K562 (cell line): ENCODE data around the gene C1orf174. TPM values are rescaled to one million over a fixed set of nuclear protein-coding genes. Genes with fewer than 3 reads are reported as not detected.

Experiments
- ATAC-seq: fragments of 200-7000 bp; cut with Tn5 transposase; 3 replicates; pipeline ENCODE4 v1.9.1; 2020; ENCODE audit warnings: moderate library complexity
- BruUV-seq: library from RNA; stranded (reverse); fragments of 400-500 nt; replicated peaks from 2 replicates; lab custom pipeline; 2021; lab: Mats Ljungman, UMichigan
- CTCF ChIA-PET: fragments of 300-600 bp; formaldehyde crosslinking; extraction: SDS; loops from one replicate; lab custom pipeline; 2021; ENCODE audit warnings: low intra/inter-chr PET ratio; lab: Yijun Ruan, JAX
- POLR2A ChIA-PET: fragments of 300-600, 350-650 bp; sonication (Branson Sonifier 250); formaldehyde crosslinking; extraction: SDS; loops from one replicate; lab custom pipeline; 2021; ENCODE audit warnings: antibody characterized with exemption, inconsistent platforms; lab: Yijun Ruan, JAX
- DNase-seq, 4 experiments: peaks; one replicate each; pipeline versions ENCODE4 v3.0.0 to v3.0.0-alpha.2; 2011 to 2018; ENCODE audit warnings: low spot score in 3 of 4, mixed read lengths in 3 of 4; ENCODE audit errors: extremely low read depth in 1 of 4
- FAIRE-seq: peaks from 2 replicates; lab custom pipeline; 2011; peaks lifted over from hg19 to GRCh38; lab: Jason Lieb, UNC
- H2AFZ ChIP-seq: 2 replicates; pipeline ENCODE4 v1.6.0; 2011; ENCODE audit warnings: low read depth, low read length, control low read depth, inconsistent platforms
- H3K27ac ChIP-seq: fragments of 200-600 bp; 3 replicates; pipeline ENCODE4 v1.8.0; 2011; ENCODE audit warnings: low read depth, mild to moderate bottlenecking, control low read depth, inconsistent platforms, low read length, moderate library complexity, mixed read lengths; ENCODE audit errors: extremely low read depth
- H3K27me3 ChIP-seq, 2 experiments: fragments of 300-600 bp in 1 of 2; 2 replicates in 1 of 2; 3 replicates in 1 of 2; pipeline versions ENCODE4 v1.6.0 to v1.8.0; 2011; ENCODE audit warnings: inconsistent platforms in 2 of 2, low read length in 2 of 2, mild to moderate bottlenecking in 1 of 2, mixed read lengths in 1 of 2, moderate library complexity in 1 of 2; ENCODE audit not compliant: control insufficient read depth in 2 of 2, insufficient read depth in 2 of 2
- H3K36me3 ChIP-seq: fragments of 300-600 bp; 3 replicates; pipeline ENCODE4 v1.8.0; 2011; ENCODE audit warnings: mild to moderate bottlenecking, low read length, inconsistent platforms; ENCODE audit not compliant: control insufficient read depth, insufficient read depth
- H3K4me1 ChIP-seq, 2 experiments: fragments of 200-600 bp in 1 of 2; replicated peaks in 1 of 2; 2 replicates in 1 of 2; 3 replicates in 1 of 2; pipeline versions ENCODE4 v1.5.1 to v1.8.0; 2011; ENCODE audit warnings: inconsistent platforms in 2 of 2, low read length in 2 of 2, mild to moderate bottlenecking in 1 of 2, mixed read lengths in 1 of 2, moderate library complexity in 1 of 2; ENCODE audit not compliant: control insufficient read depth in 2 of 2, insufficient read depth in 2 of 2
- H3K4me2 ChIP-seq: 2 replicates; pipeline ENCODE4 v1.6.1; 2011; ENCODE audit warnings: low read length, control low read depth, inconsistent platforms, mixed read lengths; ENCODE audit not compliant: insufficient read depth
- H3K4me3 ChIP-seq: fragments of 200-600 bp; sonication (generic), shearing (Covaris generic); 2 replicates; pipeline ENCODE4 v1.5.1; 2016; ENCODE audit warnings: control low read depth, inconsistent platforms
- H3K79me2 ChIP-seq: fragments of 200-600 bp; 3 replicates; pipeline ENCODE4 v1.8.0; 2011; ENCODE audit warnings: low read length, inconsistent platforms; ENCODE audit not compliant: control insufficient read depth, insufficient read depth
- H3K9ac ChIP-seq, 2 experiments: 2 replicates each; pipeline versions ENCODE4 v1.6.0 to v1.6.1; 2011; ENCODE audit warnings: low read depth in 2 of 2, low read length in 2 of 2, control low read depth in 1 of 2, inconsistent platforms in 1 of 2, mild to moderate bottlenecking in 1 of 2, mixed read lengths in 1 of 2; ENCODE audit not compliant: insufficient read depth in 1 of 2
- H3K9me1 ChIP-seq: one replicate; pipeline ENCODE4 v1.6.0; 2011; ENCODE audit warnings: inconsistent platforms, mild to moderate bottlenecking, low read length, moderate library complexity; ENCODE audit not compliant: control insufficient read depth, insufficient read depth
- H3K9me3 ChIP-seq: replicated peaks from 2 replicates; pipeline ENCODE4 v1.5.1; 2011; ENCODE audit warnings: low read depth, low read length, inconsistent platforms; ENCODE audit not compliant: control insufficient read depth, insufficient read depth
- H4K20me1 ChIP-seq: replicated peaks from 2 replicates; pipeline ENCODE4 v1.6.1; 2011; ENCODE audit warnings: low read length, inconsistent platforms, mixed read lengths; ENCODE audit not compliant: control insufficient read depth, insufficient read depth
- BHLHE40 ChIP-seq: IDR thresholded peaks from 2 replicates; pipeline ENCODE4 v1.6.1; 2011; ENCODE audit warnings: low read length, improper control_type of control experiment
- SIN3A ChIP-seq, 2 experiments: fragments of 150-350 bp in 1 of 2; IDR thresholded peaks; 2 replicates each; pipeline ENCODE4 v1.6.1; 2011 to 2016; ENCODE audit warnings: borderline replicate concordance in 2 of 2, low read depth in 2 of 2, low read length in 2 of 2, mild to moderate bottlenecking in 2 of 2, moderate library complexity in 2 of 2; ENCODE audit not compliant: control insufficient read depth in 1 of 2
- WGBS: fragments of 100-300 bp; shearing (Covaris generic); methylation state at CpG from one replicate; pipeline ENCODE4 v1.1.6; 2016; ENCODE audit warnings: low coverage, mixed read lengths; ENCODE audit not compliant: insufficient coverage; ENCODE audit errors: missing lambda C conversion rate; 5-methylcytosine and 5-hydroxymethylcytosine counted together
- in situ Hi-C: fragments of 300-500 bp; cut with MboI; formaldehyde crosslinking; loops from 4 replicates; pipeline ENCODE4 v1.15.0; 2018; ENCODE audit warnings: inconsistent platforms, mixed read lengths
- intact Hi-C: fragments of 100-400 bp; cut with micrococcal nuclease; formaldehyde crosslinking; loops from 2 replicates; pipeline ENCODE4 v1.14.2; 2022
- polyA plus RNA-seq, 8 experiments: library from polyadenylated mRNA; depleted of rRNA in 4 of 8; stranded (reverse) in 5 of 8; unstranded in 3 of 8; fragments of >200 nt; fragmentation: Nextera tagmentation in 2 of 8; fragmentation: Illumina TruSeq in 1 of 8; extraction: Ambion mirVana in 2 of 8; extraction: Trizol in 1 of 8; gene quantifications; 2 replicates each; pipeline versions ENCODE4 v1.2.1 to v1.2.3, GENCODE V29; 2011 to 2014; ENCODE audit warnings: inconsistent platforms in 1 of 8, missing spikeins in 1 of 8
- total RNA-seq, 7 experiments: library from RNA; depleted of rRNA in 6 of 7; stranded (reverse); fragments of >200 nt in 6 of 7; fragmentation: Illumina TruSeq in 2 of 7; extraction: Trizol in 2 of 7; gene quantifications; 2 replicates each; pipeline versions ENCODE4 v1.2.1 to v1.2.3, GENCODE V29; 2011 to 2021; ENCODE audit warnings: low replicate concordance in 1 of 7

The C1orf174 gene
- total and polyA plus RNA-seq, 9 of the 15 experiments (the other 6 are each of a cell fraction or from before 2014, with no cell fraction given): 38.5 to 64.9 (median 45.4) TPM

DNA sequence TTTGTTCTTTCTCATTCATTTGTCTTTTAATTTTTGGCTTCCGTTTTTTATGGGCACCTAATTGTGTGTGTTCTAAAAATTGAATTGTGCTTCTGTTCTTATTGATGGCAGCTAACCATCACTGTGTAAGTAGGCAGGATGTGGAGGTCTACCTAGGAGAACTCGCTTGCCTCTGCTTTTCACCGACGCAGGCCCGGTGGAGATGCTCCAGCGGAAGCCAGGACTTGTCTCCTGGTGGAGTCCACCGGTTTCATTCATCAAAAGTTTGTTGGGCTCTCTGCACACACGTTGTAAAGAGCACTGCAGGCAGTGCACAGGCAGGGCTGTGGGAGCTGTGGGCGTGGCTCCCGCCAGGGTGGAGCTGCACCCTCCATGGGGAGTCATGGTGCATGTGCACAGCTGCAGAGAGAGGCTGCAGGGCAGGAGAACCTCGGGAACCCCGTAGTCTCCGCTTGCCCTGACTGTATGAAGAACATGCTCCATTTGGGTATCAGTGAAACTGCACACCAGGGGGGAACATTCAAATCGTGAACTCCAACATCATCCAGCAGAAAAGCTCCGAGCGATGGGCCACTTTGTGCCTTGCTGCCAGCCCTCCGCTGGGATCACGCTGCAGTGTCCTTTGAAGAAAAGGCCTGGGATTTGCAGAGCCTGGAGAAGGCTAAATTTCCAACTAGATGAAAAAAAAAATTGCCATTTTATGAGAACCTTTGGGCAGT, 6.0 kb upstream of the C1orf174 start:
- Histone ChIP-seq H3K4me3 (no peak overlapping the region), H3K4me2 (no peak overlapping the region), H3K9ac (peak overlapping the region in 1 of 2 experiments; percentile 73; a peak in 1 of 4 replicates), H3K4me1 (peaks cover 10 to 65% of the 10 kb centered on the region in 2 experiments; a peak in 4 of 5 replicates), H3K27ac (no peak overlapping the region), H2AFZ (no peak overlapping the region), H4K20me1 (peaks cover 11% of the 10 kb centered on the region; the same call in 1 of the 2 replicates), H3K9me1 (no peaks in the 10 kb centered on the region), H3K79me2 (no peaks in the 10 kb centered on the region), H3K36me3 (no peaks in the 10 kb centered on the region), H3K27me3 (peaks cover 0 to 12% of the 10 kb centered on the region in 2 experiments; a peak in 4 of 5 replicates), H3K9me3 (no peaks in the 10 kb centered on the region)
- ATAC-seq (peak; percentile 33), FAIRE-seq (no peak), DNase-seq (peak; percentile 59 to 66 (median 61))
- 47% methylated on average over 18 of the region's 18 CpGs for WGBS
- ChIA-PET POLR2A (no interaction called here), CTCF (no interaction called here)
- in situ Hi-C loops (no loop called here), intact Hi-C loops (no loop called here)
- BruUV-seq: no TSS peak
- TF ChIP-seq BHLHE40 (peak; percentile 33; the same call in 1 of the 2 replicates), SIN3A (IDR thresholded peaks at IDR 0.05; ENCODE audit: borderline replicate concordance in 2 of 2, control insufficient read depth in 1 of 2, low read depth in 2 of 2, low read length in 2 of 2) (no peak)
